Measurements from ENCODE around the gene LPCAT1.

Gene LPCAT1

GRCh38 chr5:1554410-1554967 lies 30.7 kb upstream of the LPCAT1 start:
- DNase-seq: no peak

DNA sequence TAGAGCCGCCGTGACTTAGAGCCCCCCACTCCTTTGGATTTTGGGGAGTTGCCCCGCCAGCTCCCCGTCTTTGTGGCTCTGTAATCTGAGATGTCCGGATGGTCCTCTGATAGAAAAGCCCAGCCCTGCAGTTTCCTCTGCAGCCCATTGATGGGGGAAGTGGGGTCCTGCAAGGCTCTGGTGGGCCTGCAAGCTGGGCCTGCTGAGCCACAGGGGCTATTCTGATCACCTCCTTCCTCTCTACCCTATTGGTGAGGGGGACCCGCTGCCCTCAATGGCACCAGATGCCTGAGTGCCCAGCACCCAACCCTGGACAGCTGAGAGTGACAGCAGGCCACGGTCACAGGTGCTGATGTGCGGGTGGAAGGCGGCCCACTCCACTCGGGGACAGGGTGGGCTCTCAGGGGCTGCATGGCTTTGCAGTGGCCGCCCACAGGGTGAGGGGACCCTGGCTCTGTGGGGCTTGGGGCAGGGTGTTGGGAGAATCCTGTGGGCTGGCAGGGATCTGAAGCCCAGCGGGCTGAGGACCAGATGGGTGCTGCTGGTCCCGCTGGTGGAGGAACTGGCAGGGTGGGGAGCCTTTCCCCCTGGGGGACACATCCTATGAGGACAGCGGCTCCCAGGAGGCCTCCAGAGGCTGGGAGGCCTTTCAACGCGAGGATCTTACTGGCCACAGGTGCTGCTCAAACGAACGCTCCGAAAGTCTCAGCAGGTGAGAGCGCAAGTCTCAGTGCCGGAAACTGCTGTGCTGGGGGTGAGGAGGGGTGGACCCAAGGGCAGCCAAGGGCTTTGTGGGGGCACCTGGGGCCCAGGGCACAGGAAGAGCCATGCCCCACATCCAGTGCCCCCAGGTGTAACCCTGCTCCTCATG lies 30.0 kb upstream of the LPCAT1 start:
- DNase-seq: no peak

DNA sequence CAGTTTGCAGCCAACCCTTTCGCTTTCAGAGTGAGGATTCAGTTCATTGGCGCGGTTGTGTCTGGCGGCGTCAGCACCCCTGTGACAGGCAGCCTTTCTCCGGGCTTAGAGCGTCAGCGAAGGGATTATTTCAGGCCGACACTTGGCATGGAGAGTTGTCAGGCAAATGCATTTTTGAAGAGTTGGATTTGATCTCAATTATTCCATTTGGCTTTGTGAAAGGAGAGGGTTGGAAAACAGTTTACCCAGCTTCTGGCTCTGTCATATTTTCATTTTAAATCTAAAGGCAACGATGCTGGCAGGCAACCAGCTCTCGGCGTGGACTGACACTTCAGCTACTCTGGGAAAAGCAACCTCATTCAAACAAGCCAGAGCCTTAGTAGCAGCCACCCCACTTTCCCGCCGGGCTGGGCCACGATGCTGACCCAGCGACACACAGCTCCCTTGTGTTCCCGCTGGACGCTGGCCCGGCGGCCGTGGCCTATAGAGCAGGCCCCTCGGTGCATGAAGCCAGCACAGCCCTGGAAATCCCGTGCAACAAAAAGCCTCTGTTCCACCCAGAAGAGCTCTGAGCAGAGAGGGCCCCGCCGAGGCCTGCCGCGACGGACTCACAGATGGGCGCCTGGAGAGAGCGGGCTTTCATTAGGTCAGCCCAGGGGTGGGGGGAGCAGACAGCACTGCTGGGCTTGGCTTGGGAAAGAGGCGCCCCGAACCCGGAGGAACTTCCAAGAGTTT lies 28.9 kb upstream of the LPCAT1 start:
- no peak for DNase-seq

DNA sequence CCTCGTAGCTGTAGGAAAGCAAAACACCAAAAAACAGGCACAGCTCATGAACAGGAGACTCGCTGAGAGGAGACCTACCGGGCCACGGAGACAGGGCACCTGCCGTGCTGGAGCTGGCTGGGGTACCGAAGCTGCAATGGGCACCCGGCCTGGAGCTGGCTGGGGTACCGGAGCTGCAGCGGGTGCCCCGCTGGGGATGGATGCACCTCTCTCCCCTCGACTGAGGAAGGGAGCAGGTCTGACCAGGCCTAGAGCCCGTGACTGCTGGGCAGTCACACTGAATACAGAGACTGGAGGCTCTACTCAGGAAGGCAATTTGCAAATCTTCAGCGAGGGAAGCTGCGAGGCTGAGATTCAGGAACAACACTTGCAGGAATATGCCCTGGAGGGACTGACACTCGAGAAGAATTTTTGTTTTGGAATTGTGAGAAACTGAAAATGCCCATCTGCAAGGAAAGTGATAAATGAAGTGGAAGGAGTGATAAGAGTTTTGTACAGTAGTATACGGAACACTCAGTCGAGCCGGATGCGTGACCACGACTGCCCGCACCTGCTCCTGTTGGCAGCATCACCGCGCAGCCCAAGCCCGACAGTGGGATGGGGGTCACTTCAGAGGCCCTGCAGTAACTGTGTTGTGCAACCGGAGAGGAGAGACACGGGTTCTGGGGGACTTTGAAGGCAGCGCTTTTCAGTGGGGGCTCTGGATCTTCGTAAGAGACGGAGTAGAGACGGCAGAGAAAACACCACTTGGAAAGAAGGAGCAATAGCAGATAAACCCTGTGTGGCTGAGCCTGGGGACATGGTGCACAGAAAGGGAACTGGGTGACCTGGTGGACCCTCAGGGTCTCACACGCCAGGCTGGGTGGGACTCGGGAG lies 27.9 kb upstream of the LPCAT1 start:
- no peak for DNase-seq

DNA sequence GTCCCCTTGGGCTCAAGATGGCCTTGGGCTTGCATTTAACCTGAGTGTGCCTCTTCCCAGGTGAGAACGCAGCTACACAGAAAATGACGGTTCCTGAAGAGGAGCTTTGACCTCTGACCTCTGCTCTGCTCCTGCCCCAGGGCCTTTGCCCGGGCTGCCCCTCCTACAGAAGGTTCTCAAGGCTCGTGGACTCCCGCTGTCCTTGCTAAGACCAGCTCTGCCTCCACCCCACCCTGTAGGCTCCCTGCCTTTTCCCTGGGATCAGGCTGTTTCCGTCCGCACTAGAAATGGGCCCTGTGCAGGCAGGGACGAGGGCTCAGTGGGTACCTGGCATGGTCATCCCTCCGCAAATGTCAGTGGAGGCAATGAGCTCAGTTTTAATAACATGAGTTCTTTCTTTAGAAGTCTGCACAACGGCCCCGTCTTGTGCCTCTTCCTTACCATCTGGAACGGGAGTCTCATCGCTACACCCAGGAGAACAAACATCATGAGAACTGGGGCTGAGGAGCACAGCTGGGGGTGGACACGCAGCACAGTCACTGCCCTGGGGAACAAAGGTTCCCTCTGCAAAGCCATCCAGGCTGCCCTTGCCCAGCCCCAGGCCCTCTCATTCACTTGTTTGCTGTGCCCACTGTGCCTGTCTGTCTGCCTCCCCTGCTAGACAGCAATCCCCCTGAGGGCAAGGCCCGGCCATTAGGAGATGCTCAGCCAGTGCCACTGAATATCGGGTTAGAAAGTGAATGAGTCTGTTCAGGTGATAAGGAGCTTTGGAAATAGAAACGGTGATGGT lies 26.7 kb upstream of the LPCAT1 start:
- DNase-seq: no peak

GRCh38 chr5:1549475-1550030 lies 25.8 kb upstream of the LPCAT1 start:
- DNase-seq: no peak

- DNase-seq: no peak
Measured at GRCh38 chr5:1548702-1549474, 25.1 kb upstream of the LPCAT1 start.

GRCh38 chr5:1547655-1548054 lies 23.9 kb upstream of the LPCAT1 start:
- no peak for DNase-seq

DNA sequence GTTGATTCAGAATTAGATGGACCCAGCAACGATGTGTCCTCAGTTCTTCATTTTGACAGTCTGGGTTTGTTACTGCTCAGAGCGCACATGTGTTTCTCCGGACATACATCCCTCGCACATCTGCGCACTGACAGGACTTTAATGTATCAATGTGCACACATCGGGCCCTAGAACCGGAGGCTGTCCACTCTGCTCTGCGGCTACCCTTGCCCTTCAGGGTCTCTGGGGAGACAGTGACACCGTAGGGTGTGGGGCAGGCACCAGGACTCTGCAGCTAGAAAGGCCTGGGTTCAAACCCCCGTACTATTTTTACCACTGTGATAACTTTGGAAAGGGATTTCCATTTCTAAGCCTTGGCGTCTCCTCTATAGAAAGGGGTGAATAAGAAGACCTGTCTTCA lies 23.5 kb upstream of the LPCAT1 start:
- no peak for DNase-seq

GRCh38 chr5:1546556-1546955 lies 22.8 kb upstream of the LPCAT1 start:
- no peak for DNase-seq

DNA sequence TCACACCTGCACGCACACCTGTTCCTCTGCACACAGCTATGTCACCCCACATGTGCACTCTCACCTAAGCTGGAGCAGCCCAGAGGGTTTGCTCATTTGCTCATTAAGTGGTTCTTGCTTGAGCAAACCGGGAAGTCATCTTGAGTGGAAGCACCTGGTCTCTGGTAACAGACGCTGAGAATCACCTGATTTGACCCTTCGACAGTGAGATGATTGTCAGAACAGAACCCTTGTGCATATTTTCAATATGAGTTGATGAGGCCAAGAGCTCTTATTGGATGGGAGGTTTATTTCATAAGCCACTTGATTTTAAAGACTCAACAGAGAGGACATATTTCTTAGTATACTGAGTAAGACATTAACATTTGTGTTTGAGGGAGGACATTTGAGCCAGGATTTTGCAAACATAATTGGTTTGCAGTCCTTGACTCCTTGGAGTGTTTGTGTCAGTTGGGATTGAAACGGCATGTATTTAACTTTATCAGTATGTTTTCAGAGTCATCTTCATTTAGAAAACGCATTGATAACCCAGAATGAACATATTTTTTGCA lies 22.1 kb upstream of the LPCAT1 start:
- DNase-seq: peak; percentile 10

GRCh38 chr5:1545126-1545804 lies 21.5 kb upstream of the LPCAT1 start:
- no peak for DNase-seq

DNA sequence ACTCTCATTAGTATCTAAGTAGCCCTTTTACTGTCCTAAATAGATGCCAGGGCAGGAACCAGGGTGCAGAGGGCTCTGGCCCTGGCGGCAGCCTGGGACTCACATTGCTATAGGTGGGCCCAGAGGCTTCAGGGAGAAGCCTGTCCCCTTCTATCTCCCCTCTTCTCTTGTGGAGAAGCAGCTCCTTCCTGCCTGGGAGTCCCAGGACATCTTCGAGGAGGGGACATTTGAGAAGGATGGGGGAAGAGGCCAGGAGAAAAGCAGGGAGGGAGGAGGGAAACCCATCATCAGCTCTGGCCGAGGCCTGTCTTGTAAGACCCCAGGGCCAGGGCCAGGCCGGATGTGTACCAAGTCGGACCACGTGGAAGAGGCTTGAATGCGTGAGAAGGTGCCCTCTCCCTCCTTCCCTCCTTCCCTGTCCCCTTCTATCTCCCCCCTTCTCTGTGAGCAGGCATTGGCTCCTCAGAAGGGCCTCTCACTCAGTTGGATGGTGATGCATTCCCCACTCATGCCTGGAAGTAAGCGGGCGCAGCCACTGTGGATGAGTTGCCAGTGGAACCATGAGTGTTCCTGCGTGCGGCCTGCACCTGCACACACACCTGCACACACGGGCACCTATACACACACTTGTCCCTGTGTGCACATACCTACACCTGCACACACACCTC lies 20.7 kb upstream of the LPCAT1 start:
- DNase-seq: no peak

- DNase-seq: no peak
Measured at GRCh38 chr5:1543398-1544293, 19.9 kb upstream of the LPCAT1 start.

DNA sequence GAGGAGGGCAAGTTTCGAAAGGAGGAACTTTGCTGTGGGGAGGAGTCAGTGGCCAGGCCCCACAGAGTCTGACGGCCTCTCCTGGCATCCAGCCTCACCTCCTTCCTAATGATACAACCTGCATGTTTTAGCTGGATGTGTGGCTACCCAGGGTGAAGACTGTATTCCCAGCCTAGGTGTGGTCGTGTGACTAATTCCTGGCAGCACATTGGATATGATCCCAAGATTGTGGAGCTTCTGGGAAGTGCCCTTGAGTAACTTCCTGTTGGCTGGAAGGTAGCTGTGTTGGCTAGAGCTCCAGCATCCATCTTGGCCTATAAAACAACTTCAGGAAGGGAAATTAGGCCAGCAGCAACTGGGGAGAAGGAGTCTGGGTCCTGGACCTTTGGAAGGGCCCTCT lies 19.0 kb upstream of the LPCAT1 start:
- no peak for DNase-seq

DNA sequence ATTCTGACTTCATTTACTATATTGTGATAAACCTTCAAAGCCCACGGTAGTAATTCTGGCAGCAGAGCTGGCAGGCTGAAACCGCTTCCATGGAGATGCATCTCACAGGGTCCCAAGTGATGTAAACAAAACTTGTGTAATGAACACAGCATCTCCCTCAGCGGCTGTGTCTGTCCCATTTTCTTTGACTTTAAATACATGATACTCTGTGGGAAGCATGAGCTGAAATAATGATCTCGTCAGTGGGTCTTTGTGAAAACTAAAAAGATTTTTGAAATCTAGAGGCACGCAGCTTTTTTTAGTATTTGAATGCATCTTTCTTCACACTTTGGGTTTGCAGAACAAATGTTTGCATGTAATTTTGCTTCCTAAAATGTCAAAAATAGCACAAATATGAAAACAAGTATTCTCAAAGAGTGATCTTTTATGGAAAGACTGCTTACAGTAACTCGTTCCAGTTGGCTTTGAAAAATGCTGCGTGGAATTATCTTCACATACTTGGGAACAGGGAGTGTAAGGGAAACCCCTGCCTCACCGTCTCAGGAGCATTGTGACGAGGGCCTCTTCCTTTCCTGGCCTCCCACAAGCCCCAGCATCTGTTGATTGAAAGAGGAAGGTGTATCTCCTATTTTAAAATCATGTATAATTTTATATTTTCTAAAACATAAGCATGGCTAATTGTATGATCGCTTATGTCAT lies 18.1 kb upstream of the LPCAT1 start:
- no peak for DNase-seq

- DNase-seq: no peak
Measured at GRCh38 chr5:1540831-1541701, 17.3 kb upstream of the LPCAT1 start.

Data from COR-L47 (cell line).